ENCODE results near the gene ADNP. TPM values are rescaled to one million over a fixed set of nuclear protein-coding genes. Genes with fewer than 3 reads are reported as not detected.
"Not testable (repeated sequence)": the region's sequence is repeated elsewhere in the genome, so short reads cannot be mapped to it uniquely, and the experiment has no call there.

ADNP gene
- total and polyA plus RNA-seq, 10 of the 15 experiments (the other 5 are each of a cell fraction or from before 2014, with no cell fraction given), result 23.0 to 74.4 (median 34.9) TPM

- TF ChIP-seq CUX1 (IDR thresholded peaks at IDR 0.05; ENCODE audit: insufficient replicate concordance, low read depth, low read length), result no peak
- no peak for TF ChIP-seq EZH2 (IDR thresholded peaks at IDR 0.05; ENCODE audit: borderline replicate concordance, control insufficient read depth, low read depth, low read length)
- TF ChIP-seq E4F1 (IDR thresholded peaks at IDR 0.05; ENCODE audit: borderline replicate concordance, partially characterized antibody), result no peak
- TF ChIP-seq FOXK2 (IDR thresholded peaks at IDR 0.05), result no peak
Measured at GRCh38 chr20:50980071-50980681, 48.9 kb upstream of the ADNP start (continued).

- H3K27ac ChIP-seq (ENCODE audit: control insufficient read depth, insufficient read depth); H3K36me3 ChIP-seq (ENCODE audit: control insufficient read depth in 2 of 2, insufficient read depth in 2 of 2, low read length in 1 of 2); H4K20me1 ChIP-seq (ENCODE audit: control insufficient read depth, insufficient read depth); POLR2A ChIA-PET; in situ Hi-C loops (cut with MboI); H3K9me3 ChIP-seq (replicated peaks; ENCODE audit: control insufficient read depth, insufficient read depth, low read length); H3K4me1 ChIP-seq (ENCODE audit: control insufficient read depth, insufficient read depth, low read length); ATAC-seq; SMC1A ChIA-PET (ENCODE audit: uncharacterized antibody, unreplicated experiment); H3K79me2 ChIP-seq (ENCODE audit: control insufficient read depth, insufficient read depth, low read length); intact Hi-C loops (cut with micrococcal nuclease; ENCODE audit: unreplicated experiment); FAIRE-seq; DNase-seq (ENCODE audit: low read depth, low spot score); BruUV-seq (replicated peaks); H3K9ac ChIP-seq (ENCODE audit: control insufficient read depth, insufficient read depth, low read length); H3K4me3 ChIP-seq; H3K4me2 ChIP-seq (ENCODE audit: control insufficient read depth, insufficient read depth); H2AFZ ChIP-seq (ENCODE audit: control insufficient read depth, low read depth, low read length); H3K27me3 ChIP-seq (replicated peaks in 1 of 2; ENCODE audit: control insufficient read depth in 2 of 2, insufficient read depth in 2 of 2, low read length in 1 of 2); RAD21 ChIA-PET (ENCODE audit: unreplicated experiment): not testable (repeated sequence)
- CTCF ChIA-PET, result interaction anchor here (0.8 kb wide), 1 partner anchor 188 kb away, joined by 3 read pairs; no protein-coding TSS in a partner anchor
- 34% methylated on average over 4 of the region's 4 CpGs for WGBS (ENCODE audit: insufficient coverage, insufficient replicate concordance, low lambda C conversion rate, missing lambda C conversion rate)
Measured at GRCh38 chr20:50978533-50978932, 47.3 kb upstream of the ADNP start.

All from GM12878 (cell line).